IPS-15b (cell line): ENCODE results near the gene DUOXA1.

Source experiments
- H3K27me3 ChIP-seq: one replicate; pipeline ENCODE4 v1.6.1; 2013; ENCODE audit warnings: low read length; ENCODE audit not compliant: control insufficient read depth, insufficient read depth
- H3K36me3 ChIP-seq: one replicate; pipeline ENCODE4 v1.6.1; 2013; ENCODE audit warnings: low read length; ENCODE audit not compliant: control insufficient read depth, insufficient read depth
- H3K4me1 ChIP-seq: one replicate; pipeline ENCODE4 v1.6.1; 2013; ENCODE audit warnings: mild to moderate bottlenecking, low read length; ENCODE audit not compliant: control insufficient read depth, insufficient read depth
- H3K4me3 ChIP-seq: one replicate; pipeline ENCODE4 v1.5.1; 2013; ENCODE audit warnings: low read depth, low read length
- H3K9ac ChIP-seq: one replicate; pipeline ENCODE4 v1.6.1; 2013; ENCODE audit warnings: low read depth, mild to moderate bottlenecking, low read length
- H3K9me3 ChIP-seq: one replicate; pipeline ENCODE4 v1.6.1; 2013; ENCODE audit warnings: mild to moderate bottlenecking, low read length; ENCODE audit not compliant: control insufficient read depth, insufficient read depth

DUOXA1 gene

DNA sequence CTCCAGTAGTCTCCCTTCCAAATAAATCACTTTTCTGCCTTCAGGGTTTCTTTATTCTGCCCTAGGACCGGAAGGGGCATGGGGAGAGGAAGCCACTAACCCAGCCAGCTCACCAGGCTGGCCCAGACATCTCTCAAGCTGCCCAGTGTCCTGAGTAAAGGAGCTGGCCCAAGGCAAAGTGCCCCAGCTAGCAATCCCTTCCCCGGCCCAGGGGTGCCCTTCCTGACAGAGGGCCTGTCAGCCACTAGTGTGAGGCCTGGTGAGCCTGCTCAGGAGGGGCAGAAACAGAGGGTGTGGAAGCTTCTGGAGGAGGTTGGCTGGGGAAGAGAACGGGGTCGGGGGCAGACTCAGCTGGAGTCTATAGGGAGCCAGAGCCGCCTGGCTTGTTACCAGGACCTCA, 35.9 kb upstream of the DUOXA1 start:
- Histone ChIP-seq H3K27me3 (no peaks in the 10 kb centered on the region), H3K9ac (no peak overlapping the region), H3K4me3 (no peak overlapping the region), H3K9me3 (no peaks in the 10 kb centered on the region), H3K4me1 (peaks cover 8% of the 10 kb centered on the region), H3K36me3 (no peaks in the 10 kb centered on the region)

DNA sequence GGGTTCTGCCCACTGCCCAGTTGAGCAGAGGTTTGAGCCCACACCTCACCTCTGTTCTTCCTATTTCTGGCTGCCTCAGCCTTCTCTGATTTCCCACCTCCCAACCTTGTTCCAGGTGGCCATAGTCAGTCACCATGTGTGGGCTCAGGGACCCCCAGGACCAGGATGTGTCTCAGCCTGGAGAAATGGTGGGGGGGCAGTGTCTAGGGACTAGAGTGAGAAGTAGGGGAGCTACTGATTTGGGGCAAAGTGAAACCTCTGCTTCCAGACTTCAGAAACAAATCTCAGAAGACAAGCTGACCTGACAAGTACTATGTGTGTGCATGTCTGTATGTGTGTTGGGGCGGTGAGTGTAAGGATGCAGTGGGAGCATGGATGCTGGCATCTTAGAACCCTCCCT, 35.2 kb upstream of the DUOXA1 start:
- Histone ChIP-seq H3K4me1 (peaks cover 8% of the 10 kb centered on the region), H3K9me3 (no peaks in the 10 kb centered on the region), H3K36me3 (no peaks in the 10 kb centered on the region), H3K27me3 (no peaks in the 10 kb centered on the region), H3K4me3 (no peak overlapping the region), H3K9ac (no peak overlapping the region)

- Histone ChIP-seq H3K4me3 (no peak overlapping the region), H3K36me3 (no peaks in the 10 kb centered on the region), H3K9ac (no peak overlapping the region), H3K27me3 (no peaks in the 10 kb centered on the region), H3K9me3 (no peaks in the 10 kb centered on the region), H3K4me1 (peaks cover 2% of the 10 kb centered on the region)
These were observed 33.8 kb upstream of the DUOXA1 start for GRCh38 chr15:45163508-45163856.

DNA sequence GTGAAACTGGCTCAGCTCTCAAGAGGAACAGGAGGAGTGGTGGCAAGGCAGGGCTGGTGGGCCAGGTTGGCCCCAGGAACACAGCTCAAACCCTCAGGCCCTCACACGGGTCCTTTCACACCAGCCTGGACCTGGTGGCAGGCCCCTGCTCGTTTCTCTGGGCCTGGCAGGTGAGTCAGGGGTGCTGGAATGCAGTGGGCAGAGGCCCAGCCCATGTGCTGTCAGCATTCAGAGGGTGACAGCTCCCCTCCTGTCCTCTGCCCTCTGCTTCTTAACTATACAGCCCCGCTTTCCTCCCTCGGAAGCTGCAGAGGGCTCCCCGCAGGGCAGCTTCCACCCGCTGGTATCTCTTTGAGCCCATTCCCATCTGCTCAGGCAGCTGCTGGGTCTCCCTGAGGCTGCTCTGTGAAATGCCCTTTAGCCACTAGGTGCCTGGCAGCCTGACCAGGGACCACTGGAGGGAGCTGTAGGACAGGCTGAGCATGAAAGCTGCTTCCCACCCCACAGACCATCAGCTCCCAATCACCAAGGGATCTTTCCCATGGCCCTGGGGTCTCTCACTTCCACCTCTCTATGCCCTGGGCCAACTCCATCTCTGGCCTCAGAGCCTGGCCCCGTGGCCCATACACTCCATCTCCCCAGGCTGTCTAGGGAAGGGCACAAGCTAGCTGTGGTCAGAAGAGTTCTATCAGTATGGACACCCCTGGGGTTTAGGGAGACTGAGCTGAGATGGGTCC, 33.3 kb upstream of the DUOXA1 start:
- H3K9ac ChIP-seq, result no peak overlapping the region
- H3K27me3 ChIP-seq, result no peaks in the 10 kb centered on the region
- no peaks in the 10 kb centered on the region for H3K36me3 ChIP-seq
- no peak overlapping the region for H3K4me3 ChIP-seq
- H3K9me3 ChIP-seq, result no peaks in the 10 kb centered on the region
- peaks cover 2% of the 10 kb centered on the region for H3K4me1 ChIP-seq

GRCh38 chr15:45161666-45162065, 32.0 kb upstream of the DUOXA1 start:
- H3K4me3 ChIP-seq, result no peak overlapping the region
- H3K36me3 ChIP-seq, result no peaks in the 10 kb centered on the region
- H3K9ac ChIP-seq, result no peak overlapping the region
- H3K27me3 ChIP-seq, result no peaks in the 10 kb centered on the region
- H3K9me3 ChIP-seq, result no peaks in the 10 kb centered on the region
- H3K4me1 ChIP-seq, result no peaks in the 10 kb centered on the region

- Histone ChIP-seq H3K9ac (no peak overlapping the region), H3K36me3 (no peaks in the 10 kb centered on the region)
These were observed 28.3 kb upstream of the DUOXA1 start for GRCh38 chr15:45157974-45158373.

DNA sequence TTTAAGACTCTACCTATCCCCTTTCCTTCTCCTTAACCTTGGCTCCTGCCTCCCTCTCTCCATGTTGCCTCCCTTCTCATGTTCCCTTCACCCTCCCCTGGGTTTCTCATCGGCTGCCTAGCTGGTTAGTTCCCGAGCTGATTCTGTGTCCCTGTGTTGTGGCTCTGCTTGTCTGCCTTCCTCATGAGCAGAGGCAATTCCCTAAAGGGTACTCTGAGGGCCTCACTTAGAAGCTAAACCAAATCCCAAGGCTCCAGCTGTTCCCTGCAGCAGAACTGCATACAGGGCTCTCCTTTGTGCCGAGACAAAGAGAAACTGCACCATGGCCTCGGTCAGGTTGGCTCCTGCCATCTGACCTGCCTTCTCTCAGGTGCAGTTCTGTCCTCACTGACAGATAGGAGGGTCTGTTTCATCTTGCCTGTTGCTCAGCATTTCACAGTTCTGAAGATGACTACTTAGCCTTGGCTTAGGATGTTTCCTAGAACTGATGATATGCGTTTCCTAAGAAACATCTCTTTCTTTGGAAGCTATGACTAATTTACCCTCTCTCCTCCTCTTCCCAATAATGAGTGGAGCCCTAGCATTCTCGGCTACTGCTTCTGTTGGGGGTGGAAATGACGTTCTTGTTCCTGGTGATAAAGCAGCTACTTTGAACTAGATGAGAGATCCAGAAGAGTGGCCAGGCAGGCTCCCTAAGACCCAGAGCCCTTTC, 27.2 kb upstream of the DUOXA1 start:
- Histone ChIP-seq H3K4me1 (no peaks in the 10 kb centered on the region), H3K9me3 (no peaks in the 10 kb centered on the region), H3K36me3 (no peaks in the 10 kb centered on the region), H3K9ac (no peak overlapping the region), H3K27me3 (no peaks in the 10 kb centered on the region), H3K4me3 (no peak overlapping the region)

More at GRCh38 chr15:45157974-45158373, 28.3 kb upstream of the DUOXA1 start:
- H3K4me1 ChIP-seq, result no peaks in the 10 kb centered on the region
- no peak overlapping the region for H3K4me3 ChIP-seq
- no peaks in the 10 kb centered on the region for H3K27me3 ChIP-seq
- no peaks in the 10 kb centered on the region for H3K9me3 ChIP-seq

DNA sequence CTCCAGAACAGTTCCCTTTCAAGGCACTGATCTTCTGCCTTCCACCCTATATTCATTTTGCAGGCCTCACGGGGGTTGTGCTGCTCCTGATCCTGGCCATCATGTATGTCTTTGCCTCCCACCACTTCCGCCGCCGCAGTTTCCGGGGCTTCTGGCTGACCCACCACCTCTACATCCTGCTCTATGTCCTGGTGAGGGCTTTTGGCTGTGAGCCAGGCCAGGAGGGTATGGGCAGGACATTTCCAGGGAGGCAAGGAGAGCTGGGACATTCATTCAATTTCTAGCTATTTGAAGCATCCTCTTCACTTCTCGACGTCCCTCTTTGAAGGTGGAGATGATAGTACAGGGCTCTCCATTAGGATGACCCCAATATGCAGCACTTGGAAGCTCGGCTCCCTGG, 26.1 kb upstream of the DUOXA1 start:
- no peaks in the 10 kb centered on the region for H3K9me3 ChIP-seq
- no peaks in the 10 kb centered on the region for H3K4me1 ChIP-seq
- H3K9ac ChIP-seq, result no peak overlapping the region
- no peak overlapping the region for H3K4me3 ChIP-seq
- H3K27me3 ChIP-seq, result no peaks in the 10 kb centered on the region
- no peaks in the 10 kb centered on the region for H3K36me3 ChIP-seq

- H3K27me3 ChIP-seq, result no peaks in the 10 kb centered on the region
- H3K4me1 ChIP-seq, result no peaks in the 10 kb centered on the region
- no peaks in the 10 kb centered on the region for H3K9me3 ChIP-seq
- no peak overlapping the region for H3K9ac ChIP-seq
- no peak overlapping the region for H3K4me3 ChIP-seq
- no peaks in the 10 kb centered on the region for H3K36me3 ChIP-seq
These were observed 22.5 kb upstream of the DUOXA1 start for GRCh38 chr15:45151998-45152828.

- H3K36me3 ChIP-seq, result no peaks in the 10 kb centered on the region
- no peak overlapping the region for H3K9ac ChIP-seq
- H3K9me3 ChIP-seq, result no peaks in the 10 kb centered on the region
- H3K27me3 ChIP-seq, result no peaks in the 10 kb centered on the region
- H3K4me1 ChIP-seq, result no peaks in the 10 kb centered on the region
- no peak overlapping the region for H3K4me3 ChIP-seq
These were observed 21.3 kb upstream of the DUOXA1 start for GRCh38 chr15:45150997-45151396.

- H3K36me3 ChIP-seq, result no peaks in the 10 kb centered on the region
- H3K4me1 ChIP-seq, result no peaks in the 10 kb centered on the region
- no peak overlapping the region for H3K9ac ChIP-seq
- no peak overlapping the region for H3K4me3 ChIP-seq
- H3K27me3 ChIP-seq, result no peaks in the 10 kb centered on the region
- no peaks in the 10 kb centered on the region for H3K9me3 ChIP-seq
These were observed 20.8 kb upstream of the DUOXA1 start for GRCh38 chr15:45150481-45150880.
